ENCODE results near the gene CYP2U1.

DNA sequence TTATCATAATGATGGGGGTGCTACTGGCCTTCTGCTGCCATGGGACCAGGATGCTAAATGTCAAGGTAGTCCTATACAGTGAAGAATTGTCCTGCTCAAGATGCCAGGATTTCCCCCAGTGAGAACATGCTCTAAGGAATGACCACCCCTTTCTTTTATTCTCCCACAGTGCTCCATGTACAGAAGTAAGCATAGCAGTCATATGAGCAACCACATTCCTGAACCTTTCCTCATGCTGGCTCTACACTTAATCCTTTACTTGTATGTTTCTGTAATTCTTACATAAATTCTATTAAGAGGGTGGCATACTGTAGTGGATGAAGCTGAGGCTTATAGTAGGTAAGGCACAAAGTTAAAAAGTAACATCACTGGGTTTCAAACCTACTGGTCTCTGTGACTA, 20.2 kb downstream of the CYP2U1 start:
- TF ChIP-seq, protein P1, sequence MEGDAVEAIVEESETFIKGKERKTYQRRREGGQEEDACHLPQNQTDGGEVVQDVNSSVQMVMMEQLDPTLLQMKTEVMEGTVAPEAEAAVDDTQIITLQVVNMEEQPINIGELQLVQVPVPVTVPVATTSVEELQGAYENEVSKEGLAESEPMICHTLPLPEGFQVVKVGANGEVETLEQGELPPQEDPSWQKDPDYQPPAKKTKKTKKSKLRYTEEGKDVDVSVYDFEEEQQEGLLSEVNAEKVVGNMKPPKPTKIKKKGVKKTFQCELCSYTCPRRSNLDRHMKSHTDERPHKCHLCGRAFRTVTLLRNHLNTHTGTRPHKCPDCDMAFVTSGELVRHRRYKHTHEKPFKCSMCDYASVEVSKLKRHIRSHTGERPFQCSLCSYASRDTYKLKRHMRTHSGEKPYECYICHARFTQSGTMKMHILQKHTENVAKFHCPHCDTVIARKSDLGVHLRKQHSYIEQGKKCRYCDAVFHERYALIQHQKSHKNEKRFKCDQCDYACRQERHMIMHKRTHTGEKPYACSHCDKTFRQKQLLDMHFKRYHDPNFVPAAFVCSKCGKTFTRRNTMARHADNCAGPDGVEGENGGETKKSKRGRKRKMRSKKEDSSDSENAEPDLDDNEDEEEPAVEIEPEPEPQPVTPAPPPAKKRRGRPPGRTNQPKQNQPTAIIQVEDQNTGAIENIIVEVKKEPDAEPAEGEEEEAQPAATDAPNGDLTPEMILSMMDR (IDR thresholded peaks at IDR 0.05), result no peak
- no peak for TF ChIP-seq EP300 (IDR thresholded peaks at IDR 0.05)

All from stomach (tissue), 4 donors.